Activated T-cell treated with anti-CD3 and anti-CD28 coated beads, Interleukin-2, amount 50 U/mL, for 72 hours (primary cell): ENCODE results near the gene NDST4. TPM values are rescaled to one million over a fixed set of nuclear protein-coding genes. Genes with fewer than 3 reads are reported as not detected.

ENCODE experiments used
- ATAC-seq, 2 donors: fragments of 150-1000 bp; cut with Tn5 transposase; replicated peaks in 1 of 2; 2 replicates each; pipeline ENCODE4 v1.10.0; 2021; ENCODE audit warnings: moderate library complexity in 2 of 2, mild to moderate bottlenecking in 1 of 2
- DNase-seq, 2 donors: peaks; one replicate each; pipeline ENCODE4 v3.0.0; 2021 to 2022; ENCODE audit warnings: mixed read lengths in 1 of 2
- H3K27ac Mint-ChIP-seq: one replicate; pipeline ENCODE4 v1.8.0; 2022; ENCODE audit warnings: mild to moderate bottlenecking, moderate library complexity, mixed read lengths
- H3K27me3 Mint-ChIP-seq: one replicate; pipeline ENCODE4 v1.8.0; 2022; ENCODE audit warnings: low read depth, mixed read lengths
- H3K36me3 Mint-ChIP-seq, 2 donors: one replicate each; pipeline ENCODE4 v1.8.0; 2022; ENCODE audit warnings: mixed read lengths in 2 of 2, mild to moderate bottlenecking in 1 of 2; ENCODE audit not compliant: insufficient read depth in 2 of 2
- H3K4me1 Mint-ChIP-seq: one replicate; pipeline ENCODE4 v1.8.0; 2022; ENCODE audit warnings: low read depth, mixed read lengths
- H3K4me3 Mint-ChIP-seq, 2 donors: one replicate each; pipeline ENCODE4 v1.8.0; 2022; ENCODE audit warnings: mild to moderate bottlenecking in 2 of 2, mixed read lengths in 2 of 2, moderate library complexity in 2 of 2
- H3K9me3 Mint-ChIP-seq, 2 donors: one replicate each; pipeline ENCODE4 v1.8.0; 2022; ENCODE audit warnings: mixed read lengths in 2 of 2
- total RNA-seq, 2 donors: library from RNA; stranded (reverse); gene quantifications; one replicate each; pipeline ENCODE4 v1.2.3, GENCODE V29; 2022

NDST4 gene
- not detected for total RNA-seq

DNA sequence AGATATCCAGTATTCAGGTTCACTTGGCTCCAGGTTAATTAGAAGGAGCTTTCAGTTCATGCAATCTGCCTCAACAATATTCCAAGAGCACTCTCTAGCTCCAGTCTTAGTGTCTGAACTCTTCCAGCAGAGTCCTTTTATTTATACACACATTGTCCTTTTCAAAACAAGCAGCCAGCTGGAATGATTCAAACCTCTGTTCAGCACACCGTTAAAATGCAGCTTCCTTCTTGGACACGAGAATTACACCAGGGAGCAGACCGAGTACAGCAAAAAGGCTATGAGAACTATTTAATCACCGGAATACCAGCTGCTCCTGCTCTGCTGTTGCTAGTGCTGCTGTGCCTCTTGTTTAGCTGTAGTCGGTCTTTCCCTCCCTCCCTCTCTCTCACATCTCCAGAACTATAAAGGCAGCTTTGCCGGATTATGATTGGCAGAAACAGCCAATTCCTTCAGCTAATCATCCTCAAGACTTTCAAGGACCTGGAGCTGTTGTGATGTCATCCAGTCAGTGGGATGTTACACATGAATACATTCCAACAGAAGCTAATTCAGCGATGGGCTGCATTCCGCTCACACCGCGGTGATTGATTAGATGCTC, at the start of gene NDST4:
TSS of gene NDST4 (minus strand) at position 115 of the 601 bp plus-strand sequence. CDS start 36,584 bp downstream, outside the sequence.
- Mint-ChIP-seq H3K36me3 (no peaks in the 10 kb centered on the region), H3K4me3 (no peak within 1 kb of the TSS), H3K9me3 (peaks cover 0 to 2% of the 10 kb centered on the region in 2 donors), H3K27ac (no peak within 1 kb of the TSS), H3K27me3 (no peaks in the 10 kb centered on the region), H3K4me1 (no peaks in the 10 kb centered on the region)
- no peak for DNase-seq
- ATAC-seq: no peak

DNA sequence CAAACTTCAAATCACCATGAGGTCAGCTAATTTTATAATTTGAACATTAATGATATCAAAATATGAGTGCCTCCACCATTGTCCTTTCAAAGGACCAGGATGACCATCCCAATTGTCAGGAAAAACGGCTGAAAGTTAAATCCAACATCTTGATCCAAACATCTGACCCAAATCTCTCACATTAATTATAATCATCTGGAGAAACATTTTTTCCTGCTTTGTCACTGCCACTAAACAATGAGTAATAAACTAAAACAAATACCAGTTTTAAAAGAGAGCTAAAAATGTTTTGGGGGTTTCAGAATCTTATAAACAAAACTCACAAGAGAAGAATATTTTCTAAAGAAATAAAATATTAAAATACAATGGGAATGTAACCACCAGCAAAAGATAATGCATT, 45.7 kb upstream of the NDST4 start:
- H3K27ac Mint-ChIP-seq: no peak overlapping the region
- no peaks in the 10 kb centered on the region for H3K36me3 Mint-ChIP-seq
- DNase-seq (no peak), ATAC-seq (no peak)
- H3K9me3 Mint-ChIP-seq: peaks cover 0 to 1% of the 10 kb centered on the region in 2 donors
- no peaks in the 10 kb centered on the region for H3K4me1 Mint-ChIP-seq
- no peaks in the 10 kb centered on the region for H3K27me3 Mint-ChIP-seq
- no peak overlapping the region for H3K4me3 Mint-ChIP-seq

- ATAC-seq (no peak), DNase-seq (no peak)
- Mint-ChIP-seq H3K9me3 (peaks cover 0 to 1% of the 10 kb centered on the region in 2 donors), H3K36me3 (no peaks in the 10 kb centered on the region), H3K4me3 (no peak overlapping the region), H3K27ac (no peak overlapping the region), H3K27me3 (no peaks in the 10 kb centered on the region), H3K4me1 (no peaks in the 10 kb centered on the region)
These were observed 44.9 kb upstream of the NDST4 start for GRCh38 chr4:115158296-115158695.

- Mint-ChIP-seq H3K36me3 (no peaks in the 10 kb centered on the region), H3K27ac (no peak overlapping the region), H3K27me3 (no peaks in the 10 kb centered on the region), H3K4me1 (no peaks in the 10 kb centered on the region), H3K4me3 (no peak overlapping the region), H3K9me3 (peaks cover 0 to 1% of the 10 kb centered on the region in 2 donors)
- ATAC-seq: no peak
- DNase-seq: no peak
These were observed 41.4 kb upstream of the NDST4 start for GRCh38 chr4:115154826-115155225.

- no peak overlapping the region for H3K4me3 Mint-ChIP-seq
- ATAC-seq (no peak), DNase-seq (no peak)
- H3K27ac Mint-ChIP-seq: no peak overlapping the region
- H3K9me3 Mint-ChIP-seq: peaks cover 1 to 2% of the 10 kb centered on the region in 2 donors
- no peaks in the 10 kb centered on the region for H3K36me3 Mint-ChIP-seq
- H3K27me3 Mint-ChIP-seq: no peaks in the 10 kb centered on the region
- H3K4me1 Mint-ChIP-seq: no peaks in the 10 kb centered on the region
These were observed 39.5 kb upstream of the NDST4 start for GRCh38 chr4:115152965-115153364.

GRCh38 chr4:115152081-115152480, 38.7 kb upstream of the NDST4 start:
- H3K9me3 Mint-ChIP-seq: peaks cover 1 to 2% of the 10 kb centered on the region in 2 donors
- no peak for DNase-seq
- no peaks in the 10 kb centered on the region for H3K27me3 Mint-ChIP-seq
- H3K4me1 Mint-ChIP-seq: no peaks in the 10 kb centered on the region
- no peak for ATAC-seq
- H3K27ac Mint-ChIP-seq: no peak overlapping the region
- H3K4me3 Mint-ChIP-seq: no peak overlapping the region
- H3K36me3 Mint-ChIP-seq: no peaks in the 10 kb centered on the region

DNA sequence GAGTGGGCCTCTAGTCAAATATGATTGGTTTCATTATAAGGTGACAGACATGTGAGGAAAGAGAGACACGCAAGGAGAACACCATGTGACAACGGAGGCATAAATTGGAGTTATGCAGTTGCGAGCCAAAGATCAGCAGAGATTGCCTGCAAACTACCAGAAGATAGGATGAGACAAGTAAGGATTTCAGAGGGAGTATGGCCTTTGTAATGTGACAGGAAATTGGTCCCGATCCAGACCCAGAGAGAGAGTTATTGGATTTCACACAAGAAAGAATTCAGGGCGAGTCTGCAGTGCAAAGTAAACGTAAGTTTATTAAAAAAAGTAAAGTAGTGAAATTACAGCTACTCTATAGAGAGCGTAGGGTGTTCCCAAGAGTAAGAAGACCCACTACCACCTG, 35.7 kb upstream of the NDST4 start:
- Mint-ChIP-seq H3K4me1 (no peaks in the 10 kb centered on the region), H3K36me3 (no peaks in the 10 kb centered on the region), H3K27ac (no peak overlapping the region), H3K9me3 (peaks cover 0 to 2% of the 10 kb centered on the region in 2 donors), H3K4me3 (no peak overlapping the region), H3K27me3 (no peaks in the 10 kb centered on the region)
- no peak for DNase-seq
- no peak for ATAC-seq

DNA sequence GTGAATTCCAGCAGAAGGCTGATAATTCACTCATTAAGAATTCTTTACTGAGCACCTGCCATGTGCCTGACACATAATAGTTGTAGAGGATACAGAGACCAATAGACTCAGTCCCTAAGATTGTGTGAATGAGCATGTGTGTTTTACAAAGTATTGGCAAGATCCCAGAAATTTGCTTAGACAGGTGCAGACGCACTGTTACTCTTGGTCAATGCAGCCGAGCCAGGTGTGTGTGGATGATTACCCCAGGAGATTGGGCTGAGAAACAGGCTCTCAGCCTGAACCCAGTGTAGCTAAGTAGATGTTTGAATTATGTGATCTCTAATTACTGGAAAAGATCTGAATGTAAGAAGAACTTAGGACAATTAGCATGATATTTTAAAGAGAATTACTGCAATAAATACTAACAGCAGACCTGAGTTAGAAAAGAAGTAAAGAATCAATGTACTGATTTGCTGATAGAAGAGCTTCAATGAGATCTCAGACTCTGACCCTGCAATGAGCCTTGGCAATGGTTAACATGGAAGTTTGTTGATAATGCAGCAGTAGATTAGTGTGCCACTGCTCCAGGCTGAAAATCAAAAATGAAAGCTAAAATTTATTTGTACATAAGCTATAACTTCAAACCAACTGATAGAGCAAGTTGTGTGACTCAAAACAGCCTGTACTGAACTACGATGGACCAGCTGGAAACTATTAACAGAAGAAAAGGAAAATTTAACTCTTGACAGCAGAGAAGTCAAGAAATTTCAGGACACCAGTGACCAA, 32.2 kb upstream of the NDST4 start:
- Mint-ChIP-seq H3K4me1 (no peaks in the 10 kb centered on the region), H3K36me3 (peaks cover 0 to 2% of the 10 kb centered on the region in 2 donors), H3K4me3 (no peak overlapping the region), H3K9me3 (peaks cover 2% of the 10 kb centered on the region in 2 donors), H3K27ac (no peak overlapping the region), H3K27me3 (no peaks in the 10 kb centered on the region)
- no peak for DNase-seq
- no peak for ATAC-seq

DNA sequence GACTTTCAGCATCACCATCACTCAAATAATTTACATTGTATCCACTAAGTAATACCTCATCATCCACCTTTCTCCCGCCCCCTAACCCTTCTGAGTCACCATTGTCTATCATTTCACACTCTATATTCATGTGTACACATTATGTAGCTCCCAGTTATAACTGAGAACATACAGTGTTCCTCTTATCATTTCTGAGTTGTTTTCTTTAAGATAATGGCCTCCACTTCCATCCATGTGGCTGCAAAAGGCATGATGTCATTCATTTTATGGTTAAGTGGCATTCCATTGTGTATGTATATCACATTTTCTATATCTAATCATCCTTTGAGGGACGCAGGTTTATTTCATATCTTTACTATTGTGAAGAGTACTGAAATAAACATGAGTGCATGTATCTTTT, 14.6 kb upstream of the NDST4 start:
- Mint-ChIP-seq H3K36me3 (no peaks in the 10 kb centered on the region), H3K27ac (no peak overlapping the region), H3K4me3 (no peak overlapping the region), H3K4me1 (no peaks in the 10 kb centered on the region), H3K9me3 (peaks cover 0 to 1% of the 10 kb centered on the region in 2 donors), H3K27me3 (no peaks in the 10 kb centered on the region)
- ATAC-seq (no peak), DNase-seq (no peak)

- H3K9me3 Mint-ChIP-seq: peaks cover 0 to 1% of the 10 kb centered on the region in 2 donors
- ATAC-seq: no peak
- no peak overlapping the region for H3K27ac Mint-ChIP-seq
- H3K27me3 Mint-ChIP-seq: no peaks in the 10 kb centered on the region
- H3K4me3 Mint-ChIP-seq: no peak overlapping the region
- H3K36me3 Mint-ChIP-seq: no peaks in the 10 kb centered on the region
- no peaks in the 10 kb centered on the region for H3K4me1 Mint-ChIP-seq
- no peak for DNase-seq
These were observed 13.1 kb upstream of the NDST4 start for GRCh38 chr4:115126491-115126890.

DNA sequence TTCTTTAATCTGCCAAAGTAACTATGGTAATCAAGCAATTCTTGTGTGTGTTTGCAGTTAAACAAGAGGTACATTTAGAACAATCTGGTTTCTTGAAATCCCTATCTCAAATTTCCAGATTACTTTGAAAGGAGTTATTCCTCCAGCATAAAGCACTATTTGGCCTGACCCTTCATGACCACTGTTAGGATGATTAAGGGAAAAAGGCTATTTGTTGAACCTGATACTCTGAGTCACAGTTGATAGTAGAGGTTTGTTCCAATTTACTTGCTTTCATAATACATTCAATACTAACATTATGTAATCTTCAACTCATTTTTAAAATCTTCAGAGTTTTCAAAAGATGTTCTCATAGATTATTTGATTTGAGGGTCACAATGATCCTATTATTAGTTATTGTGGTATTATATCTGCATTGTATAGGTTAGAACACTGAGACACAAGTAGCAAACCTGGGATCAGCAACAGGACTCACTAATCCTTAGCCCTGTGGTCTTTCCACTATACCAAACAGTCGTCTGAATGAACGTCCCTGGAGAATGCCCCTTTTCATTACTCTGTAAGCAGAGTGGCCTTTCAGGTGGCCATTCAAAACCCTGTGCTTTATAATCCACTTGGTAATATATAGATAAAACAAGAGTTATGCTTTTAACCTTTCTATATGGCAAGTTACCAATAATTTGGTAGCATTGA, 8.1 kb upstream of the NDST4 start:
- H3K27ac Mint-ChIP-seq: no peak overlapping the region
- ATAC-seq: no peak
- H3K4me3 Mint-ChIP-seq: no peak overlapping the region
- H3K9me3 Mint-ChIP-seq: peaks cover 0 to 3% of the 10 kb centered on the region in 2 donors
- DNase-seq: no peak
- no peaks in the 10 kb centered on the region for H3K27me3 Mint-ChIP-seq
- no peaks in the 10 kb centered on the region for H3K36me3 Mint-ChIP-seq
- no peaks in the 10 kb centered on the region for H3K4me1 Mint-ChIP-seq

GRCh38 chr4:115119804-115120352, 6.5 kb upstream of the NDST4 start:
- H3K4me3 Mint-ChIP-seq: no peak overlapping the region

DNA sequence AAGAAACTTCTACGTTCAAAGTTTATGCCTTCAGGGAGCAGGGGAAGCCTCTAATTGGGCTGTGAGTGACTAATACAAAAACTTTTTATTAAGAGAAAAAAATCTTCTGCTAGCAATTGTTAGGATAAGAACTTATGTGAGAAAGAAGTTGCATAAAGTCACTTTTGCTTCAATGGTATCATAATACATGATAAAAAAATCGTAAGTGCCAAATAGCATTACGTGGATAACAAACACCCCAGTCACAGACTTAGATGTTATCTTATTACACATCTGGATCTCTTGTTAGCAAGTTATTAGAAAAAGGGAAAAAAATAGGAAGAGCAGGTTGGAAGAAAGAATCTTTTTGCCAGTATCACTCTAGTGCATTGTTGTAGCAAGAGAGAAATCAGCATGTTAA, 4.2 kb upstream of the NDST4 start:
- no peaks in the 10 kb centered on the region for H3K36me3 Mint-ChIP-seq
- no peak overlapping the region for H3K27ac Mint-ChIP-seq
- H3K4me3 Mint-ChIP-seq: no peak overlapping the region
- peaks cover 0 to 2% of the 10 kb centered on the region in 2 donors for H3K9me3 Mint-ChIP-seq
- no peaks in the 10 kb centered on the region for H3K27me3 Mint-ChIP-seq
- ATAC-seq (no peak), DNase-seq (no peak)
- H3K4me1 Mint-ChIP-seq: no peaks in the 10 kb centered on the region

More at GRCh38 chr4:115119804-115120352, 6.5 kb upstream of the NDST4 start:
- H3K27me3 Mint-ChIP-seq: no peaks in the 10 kb centered on the region
- peaks cover 0 to 2% of the 10 kb centered on the region in 2 donors for H3K9me3 Mint-ChIP-seq
- no peaks in the 10 kb centered on the region for H3K4me1 Mint-ChIP-seq
- H3K27ac Mint-ChIP-seq: no peak overlapping the region
- ATAC-seq (no peak), DNase-seq (no peak)
- no peaks in the 10 kb centered on the region for H3K36me3 Mint-ChIP-seq
